GM12873 (cell line): ENCODE results near the gene LRIT2.

Source experiments
- CTCF ChIP-seq: IDR thresholded peaks from 2 replicates; pipeline ENCODE4 v1.5.1; 2012; ENCODE audit warnings: low read depth, mild to moderate bottlenecking, moderate library complexity, low read length, control low read depth; ENCODE audit not compliant: insufficient read depth; ENCODE audit errors: missing control alignments

The LRIT2 gene

DNA sequence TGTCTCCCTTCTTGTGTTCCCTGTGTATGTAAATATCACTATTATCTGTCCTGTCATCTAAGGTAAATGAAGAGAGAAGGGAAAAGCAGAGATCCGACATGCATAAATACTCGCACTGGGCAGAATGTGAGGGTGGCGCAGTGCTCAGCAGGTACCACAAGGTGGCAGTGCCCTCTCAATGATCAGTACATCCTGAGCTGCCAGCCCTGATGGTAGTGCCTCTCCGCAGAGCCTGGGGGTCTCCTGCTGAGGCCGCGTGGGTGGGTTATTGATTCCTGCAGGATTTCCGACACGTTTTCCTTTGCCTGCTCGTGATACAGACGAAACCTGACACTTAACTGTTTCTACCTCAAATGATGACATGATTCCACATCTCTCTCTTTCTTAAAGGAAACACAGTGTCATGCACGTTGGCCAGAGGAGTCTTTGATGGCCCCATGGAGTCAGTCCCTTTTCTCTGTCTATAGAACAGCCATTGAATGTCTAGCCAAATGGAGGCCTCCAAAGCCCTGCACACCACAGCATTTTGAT is 39.3 kb upstream of the LRIT2 start:
- TF ChIP-seq CTCF, result peak; percentile 98

- TF ChIP-seq CTCF, result no peak
Measured at GRCh38 chr10:84263716-84264115, 38.4 kb upstream of the LRIT2 start.

GRCh38 chr10:84262190-84262956 is 37.0 kb upstream of the LRIT2 start:
- TF ChIP-seq CTCF, result no peak

- TF ChIP-seq CTCF, result no peak
Measured at GRCh38 chr10:84261236-84261915, 36.0 kb upstream of the LRIT2 start.

DNA sequence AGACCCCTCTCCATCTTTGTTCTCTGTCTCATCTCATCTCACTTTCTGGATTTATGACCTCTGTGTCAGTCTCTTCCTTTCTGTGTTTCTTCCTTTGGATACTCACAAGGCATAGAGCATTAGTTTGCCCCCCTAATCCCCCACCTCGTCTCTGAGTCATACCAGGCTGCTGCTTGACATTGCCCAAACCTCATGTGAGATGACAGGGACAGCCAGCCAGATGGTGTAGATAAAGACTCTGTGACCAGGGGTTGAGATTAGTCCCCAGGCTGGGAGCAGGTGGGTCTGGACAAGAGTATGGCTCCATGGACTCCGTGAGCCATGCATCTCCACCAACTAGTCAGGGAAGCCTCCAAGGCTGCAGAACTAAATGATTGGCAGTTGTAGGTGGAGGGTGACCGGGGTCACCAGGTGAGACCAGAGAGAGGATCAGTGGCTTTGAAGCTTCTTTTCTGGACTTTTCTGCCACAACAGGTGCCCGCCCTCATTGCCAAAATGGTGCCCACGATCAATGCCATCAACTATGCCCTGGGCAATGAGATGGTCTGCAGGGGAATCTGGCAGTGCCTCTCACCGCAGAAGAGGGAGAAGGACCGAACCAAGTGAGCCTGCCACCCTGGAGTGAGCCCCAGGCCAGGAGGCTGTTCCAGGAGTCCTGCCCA is 32.8 kb upstream of the LRIT2 start:
- TF ChIP-seq CTCF, result no peak

DNA sequence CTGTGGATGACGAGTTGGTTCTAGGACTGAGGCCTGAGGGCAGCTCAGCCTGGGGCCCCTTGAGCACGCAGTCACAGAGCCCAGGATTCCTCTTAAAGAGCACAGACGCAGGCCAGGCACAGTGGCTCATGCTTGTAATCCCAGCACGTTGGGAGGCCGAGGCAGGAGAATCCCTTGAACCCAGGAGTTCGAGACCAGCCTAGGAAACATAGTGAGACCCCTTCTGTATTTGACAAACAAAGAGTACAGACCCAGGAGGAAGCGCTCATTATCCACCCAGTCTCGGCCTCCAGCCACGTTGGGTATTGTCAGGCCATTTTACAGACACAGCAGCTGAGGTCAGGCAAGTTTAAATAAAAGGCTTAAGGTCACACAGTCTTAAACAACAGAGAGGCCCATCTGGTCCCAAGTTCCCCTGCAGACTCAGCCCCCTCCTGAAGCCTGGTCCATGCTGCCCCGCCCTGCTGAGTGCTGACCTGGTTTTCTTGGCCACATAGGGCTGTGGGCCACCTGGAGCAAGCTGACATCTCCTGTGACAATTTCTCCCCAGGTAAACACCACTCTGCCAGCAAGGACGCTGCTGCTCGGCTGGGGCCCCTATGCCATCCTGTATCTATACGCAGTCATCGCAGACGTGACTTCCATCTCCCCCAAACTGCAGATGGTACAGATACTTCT is 32.1 kb upstream of the LRIT2 start:
- TF ChIP-seq CTCF, result no peak
